Endothelial cell of umbilical vein (primary cell): Measurements from ENCODE around the gene HES1. TPM values are rescaled to one million over a fixed set of nuclear protein-coding genes. Genes with fewer than 3 reads are reported as not detected.

ENCODE experiments used
- BruUV-seq: library from RNA; stranded (reverse); fragments of 400-500 nt; replicated peaks from 2 replicates; lab custom pipeline; 2021; lab: Mats Ljungman, UMichigan
- CTCF ChIA-PET: fragments of 300-600, 350-600 bp; sonication (Branson Sonifier 250); formaldehyde crosslinking; loops from one replicate; lab custom pipeline; 2021; ENCODE audit warnings: antibody characterized with exemption, inconsistent platforms; lab: Charles Lee
- POLR2A ChIA-PET: fragments of 300-600, 350-600 bp; sonication (Branson Sonifier 250); formaldehyde crosslinking; loops from one replicate; lab custom pipeline; 2021; ENCODE audit warnings: antibody characterized with exemption, inconsistent platforms; lab: Charles Lee
- DNase-seq: peaks from one replicate; pipeline ENCODE4 v3.0.0-alpha.2; 2011; ENCODE audit warnings: low read depth, low spot score
- FAIRE-seq: peaks from 2 replicates; lab custom pipeline; 2011; peaks lifted over from hg19 to GRCh38; lab: Jason Lieb, UNC
- H2AFZ ChIP-seq: 2 replicates; pipeline ENCODE4 v1.6.0; 2012; ENCODE audit warnings: low read depth, low read length, control low read depth, inconsistent platforms
- H3K27ac ChIP-seq: 2 replicates; pipeline ENCODE4 v1.5.1; 2011; ENCODE audit warnings: low read depth, mild to moderate bottlenecking, control low read depth, low read length, moderate library complexity; ENCODE audit not compliant: insufficient read depth
- H3K27me3 ChIP-seq, 2 experiments: 2 replicates each; pipeline versions ENCODE4 v1.6.0 to v1.6.1; 2011; ENCODE audit warnings: low read length in 2 of 2, mixed read lengths in 1 of 2; ENCODE audit not compliant: control insufficient read depth in 2 of 2, insufficient read depth in 2 of 2
- H3K36me3 ChIP-seq, 2 experiments: 2 replicates in 1 of 2; 3 replicates in 1 of 2; pipeline ENCODE4 v1.5.1; 2011; ENCODE audit warnings: low read length in 2 of 2, mild to moderate bottlenecking in 1 of 2, moderate library complexity in 1 of 2; ENCODE audit not compliant: control insufficient read depth in 2 of 2, insufficient read depth in 2 of 2; ENCODE audit errors: extremely low read depth in 1 of 2
- H3K4me1 ChIP-seq: 3 replicates; pipeline ENCODE4 v1.5.1; 2011; ENCODE audit warnings: mild to moderate bottlenecking, low read length; ENCODE audit not compliant: control insufficient read depth, insufficient read depth; ENCODE audit errors: extremely low read depth
- H3K4me2 ChIP-seq: 2 replicates; pipeline ENCODE4 v1.6.1; 2011; ENCODE audit warnings: low read length, control low read depth, mixed read lengths; ENCODE audit not compliant: insufficient read depth
- H3K4me3 ChIP-seq, 3 experiments: fragments of 200-600 bp in 1 of 3; sonication (generic), shearing (Covaris generic) in 1 of 3; replicated peaks in 1 of 3; 2 replicates each; pipeline ENCODE4 v1.5.1; 2011 to 2016; ENCODE audit warnings: control low read depth in 3 of 3, low read length in 3 of 3, mild to moderate bottlenecking in 2 of 3, inconsistent platforms in 1 of 3, low read depth in 1 of 3, moderate library complexity in 1 of 3; ENCODE audit not compliant: insufficient read depth in 1 of 3
- H3K79me2 ChIP-seq: 2 replicates; pipeline ENCODE4 v1.6.0; 2012; ENCODE audit warnings: low read length, inconsistent platforms; ENCODE audit not compliant: control insufficient read depth, insufficient read depth
- H3K9ac ChIP-seq: replicated peaks from 2 replicates; pipeline ENCODE3; 2011; ENCODE audit warnings: low read length, control low read depth; ENCODE audit not compliant: insufficient read depth; ENCODE audit errors: extremely low read depth
- H3K9me1 ChIP-seq: replicated peaks from 3 replicates; pipeline ENCODE4 v1.6.0; 2011; ENCODE audit warnings: mild to moderate bottlenecking, low read length; ENCODE audit not compliant: control insufficient read depth, insufficient read depth; ENCODE audit errors: extremely low read depth
- H3K9me3 ChIP-seq: replicated peaks from 2 replicates; pipeline ENCODE4 v1.5.1; 2012; ENCODE audit warnings: low read length, inconsistent platforms; ENCODE audit not compliant: control insufficient read depth, insufficient read depth
- H4K20me1 ChIP-seq: replicated peaks from 2 replicates; pipeline ENCODE3; 2011; ENCODE audit warnings: mild to moderate bottlenecking, low read length; ENCODE audit not compliant: control insufficient read depth, insufficient read depth; ENCODE audit errors: extremely low read depth
- EZH2 ChIP-seq: IDR thresholded peaks from 2 replicates; pipeline ENCODE4 v1.6.1; 2012; ENCODE audit warnings: borderline replicate concordance, low read depth, mild to moderate bottlenecking, moderate library complexity, low read length, inconsistent platforms; ENCODE audit not compliant: severe bottlenecking
- GATA2 ChIP-seq: IDR thresholded peaks from 2 replicates; pipeline ENCODE4 v1.7.0; 2011; ENCODE audit warnings: low read depth, mild to moderate bottlenecking, moderate library complexity, mixed read lengths, low read length; ENCODE audit not compliant: insufficient read length, insufficient read depth
- JUN ChIP-seq: IDR thresholded peaks from 2 replicates; pipeline ENCODE4 v1.6.1; 2011; ENCODE audit warnings: borderline replicate concordance, low read depth; ENCODE audit not compliant: insufficient read length, insufficient read depth
- MYC ChIP-seq: IDR thresholded peaks from one replicate; pipeline ENCODE4 v1.6.1; 2011; ENCODE audit warnings: mild to moderate bottlenecking, low read depth, low read length
- POLR2A ChIP-seq: IDR thresholded peaks from 2 replicates; pipeline ENCODE4 v1.6.1; 2012; ENCODE audit warnings: low read depth, mild to moderate bottlenecking, control low read depth, low read length
- dilution Hi-C: fragments of 300-500 bp; cut with MboI; formaldehyde crosslinking; loops from one replicate; pipeline ENCODE4 v1.15.0; 2019; ENCODE audit warnings: low sequenced_read_pairs; ENCODE audit not compliant: extremely low pct_ligation_motif_present
- intact Hi-C: fragments of 100-400 bp; cut with micrococcal nuclease; formaldehyde crosslinking; loops from one replicate; pipeline ENCODE4 v1.10.0; 2022
- polyA plus RNA-seq, 4 experiments: library from polyadenylated mRNA; depleted of rRNA in 3 of 4; stranded (reverse) in 3 of 4; unstranded in 1 of 4; fragments of >200 nt; gene quantifications; 2 replicates each; pipeline versions ENCODE4 v1.2.1 to v1.2.3, GENCODE V29; 2011 to 2012; ENCODE audit warnings: missing spikeins in 1 of 4
- total RNA-seq: library from RNA; stranded (reverse); gene quantifications from 2 replicates; pipeline ENCODE4 v1.2.3, GENCODE V29; 2021
- TF ChIP-seq, protein P1 (sequence below): IDR thresholded peaks from 2 replicates; pipeline ENCODE4 v1.6.1; 2011; ENCODE audit not compliant: insufficient read depth, insufficient read length
- TF ChIP-seq, protein P2 (sequence below), 2 donors: IDR thresholded peaks; 1 replicate in 1 of 2; 2 replicates in 1 of 2; pipeline ENCODE4 v1.5.1; 2011; ENCODE audit warnings: low read length in 2 of 2, mild to moderate bottlenecking in 2 of 2, moderate library complexity in 2 of 2, control low read depth in 1 of 2, inconsistent platforms in 1 of 2, low read depth in 1 of 2; ENCODE audit not compliant: insufficient read depth in 1 of 2; ENCODE audit errors: extremely low read depth in 1 of 2

Gene HES1
- total and polyA plus RNA-seq, 2 donors (not counting 3 experiments of a cell fraction or from before 2014, with no cell fraction given), result 42.0 to 210 TPM

DNA sequence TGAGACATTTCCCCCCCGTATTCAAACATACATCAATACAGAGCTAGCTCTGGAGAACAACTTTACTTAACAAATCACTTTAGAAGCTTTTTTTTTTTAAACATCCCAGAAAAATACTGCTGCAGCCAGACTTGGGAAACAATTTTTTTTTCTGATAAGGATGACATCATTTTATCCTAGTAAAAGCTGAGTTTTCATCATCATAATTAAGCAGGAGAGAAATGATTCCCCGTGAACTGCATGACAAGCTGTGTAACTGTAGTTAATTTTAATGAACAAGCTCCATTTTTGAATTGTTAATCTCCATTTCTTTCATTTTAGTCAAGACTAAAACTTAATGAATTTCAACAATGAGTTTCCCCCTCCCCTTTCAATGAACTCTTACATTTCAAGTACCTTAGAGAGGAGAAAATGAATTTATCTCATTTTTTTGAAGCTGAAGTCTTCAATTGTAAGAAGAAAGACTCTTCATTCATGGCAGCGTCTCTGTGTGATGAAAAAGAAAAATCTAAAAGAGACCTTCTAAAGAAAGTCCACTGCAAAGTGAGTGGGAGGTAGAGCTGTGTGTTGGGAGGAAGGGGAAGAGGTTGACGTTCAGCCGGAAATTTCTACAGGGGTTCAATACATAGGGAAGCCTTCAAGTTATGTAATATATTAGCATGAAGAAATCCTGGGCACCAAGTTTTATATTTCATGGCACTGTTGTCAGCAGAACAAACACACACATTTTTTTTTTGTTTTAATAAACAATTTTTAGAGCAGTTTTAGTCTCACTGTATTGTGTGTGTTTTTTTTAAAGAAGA, 31.7 kb downstream of the HES1 start:
- Histone ChIP-seq H3K4me1 (peaks cover 11% of the 10 kb centered on the region), H3K4me2 (no peak overlapping the region), H3K9me3 (no peaks in the 10 kb centered on the region), H3K9me1 (no peaks in the 10 kb centered on the region), H3K27ac (no peak overlapping the region), H4K20me1 (no peaks in the 10 kb centered on the region), H2AFZ (no peak overlapping the region), H3K36me3 (no peaks in the 10 kb centered on the region), H3K27me3 (peaks cover 8 to 20% of the 10 kb centered on the region in 2 experiments), H3K4me3 (no peak overlapping the region), H3K9ac (no peak overlapping the region), H3K79me2 (no peaks in the 10 kb centered on the region)
- FAIRE-seq (peak; percentile 4), DNase-seq (no peak)
- TF ChIP-seq POLR2A (no peak), JUN (peak; percentile 8), MYC (no peak)
- TF ChIP-seq, protein P1, sequence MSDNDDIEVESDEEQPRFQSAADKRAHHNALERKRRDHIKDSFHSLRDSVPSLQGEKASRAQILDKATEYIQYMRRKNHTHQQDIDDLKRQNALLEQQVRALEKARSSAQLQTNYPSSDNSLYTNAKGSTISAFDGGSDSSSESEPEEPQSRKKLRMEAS, result no peak
- intact Hi-C loops (no loop called here), dilution Hi-C loops (no loop called here)
- ChIA-PET CTCF (interaction anchor here (0.9 to 2.6 kb wide), 12 partner anchors 9 to 502 kb away, joined by 3 to 11 read pairs (median 4); no protein-coding TSS in a partner anchor), POLR2A (interaction anchor here (0.7 kb wide), 1 partner anchor 10 kb away, joined by 4 read pairs; no protein-coding TSS in a partner anchor)
- no TSS peak for BruUV-seq

DNA sequence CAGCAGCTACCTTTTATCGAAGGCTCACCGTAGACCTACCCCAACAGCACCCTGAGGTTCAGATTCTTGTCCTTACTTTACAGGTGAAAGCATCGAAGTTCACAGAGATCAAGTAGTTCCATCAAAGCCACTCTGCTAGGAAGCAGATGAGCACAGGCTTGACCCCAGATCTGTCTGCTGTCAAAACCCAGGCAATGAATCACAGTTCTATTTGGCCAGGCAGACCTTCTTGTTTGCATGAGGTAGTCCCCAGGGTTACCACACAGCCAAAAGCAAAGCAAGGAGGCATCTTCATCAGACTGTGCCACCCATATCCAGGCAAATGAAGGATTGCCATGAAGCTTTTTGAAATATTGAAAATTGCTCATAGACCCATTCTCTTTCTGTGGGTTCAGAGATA, 33.0 kb downstream of the HES1 start:
- Histone ChIP-seq H3K9me1 (no peaks in the 10 kb centered on the region), H3K27ac (no peak overlapping the region), H3K9ac (no peak overlapping the region), H3K79me2 (no peaks in the 10 kb centered on the region), H2AFZ (no peak overlapping the region), H3K27me3 (peaks cover 5 to 12% of the 10 kb centered on the region in 2 experiments), H3K36me3 (no peaks in the 10 kb centered on the region), H3K9me3 (no peaks in the 10 kb centered on the region), H3K4me1 (peaks cover 11% of the 10 kb centered on the region), H3K4me2 (no peak overlapping the region), H3K4me3 (no peak overlapping the region), H4K20me1 (no peaks in the 10 kb centered on the region)
- DNase-seq, result no peak
- dilution Hi-C loops, result no loop called here
- BruUV-seq, result no TSS peak
- CTCF ChIA-PET, result interaction anchor here (1.4 to 2.5 kb wide), 2 partner anchors 10 to 388 kb away, joined by 4 to 9 read pairs; no protein-coding TSS in a partner anchor
- POLR2A ChIA-PET, result no interaction called here
- no peak for FAIRE-seq
- TF ChIP-seq POLR2A, result no peak
- no peak for TF ChIP-seq EZH2
- no peak for TF ChIP-seq MYC
- TF ChIP-seq, protein P1, result no peak
- TF ChIP-seq, protein P2, sequence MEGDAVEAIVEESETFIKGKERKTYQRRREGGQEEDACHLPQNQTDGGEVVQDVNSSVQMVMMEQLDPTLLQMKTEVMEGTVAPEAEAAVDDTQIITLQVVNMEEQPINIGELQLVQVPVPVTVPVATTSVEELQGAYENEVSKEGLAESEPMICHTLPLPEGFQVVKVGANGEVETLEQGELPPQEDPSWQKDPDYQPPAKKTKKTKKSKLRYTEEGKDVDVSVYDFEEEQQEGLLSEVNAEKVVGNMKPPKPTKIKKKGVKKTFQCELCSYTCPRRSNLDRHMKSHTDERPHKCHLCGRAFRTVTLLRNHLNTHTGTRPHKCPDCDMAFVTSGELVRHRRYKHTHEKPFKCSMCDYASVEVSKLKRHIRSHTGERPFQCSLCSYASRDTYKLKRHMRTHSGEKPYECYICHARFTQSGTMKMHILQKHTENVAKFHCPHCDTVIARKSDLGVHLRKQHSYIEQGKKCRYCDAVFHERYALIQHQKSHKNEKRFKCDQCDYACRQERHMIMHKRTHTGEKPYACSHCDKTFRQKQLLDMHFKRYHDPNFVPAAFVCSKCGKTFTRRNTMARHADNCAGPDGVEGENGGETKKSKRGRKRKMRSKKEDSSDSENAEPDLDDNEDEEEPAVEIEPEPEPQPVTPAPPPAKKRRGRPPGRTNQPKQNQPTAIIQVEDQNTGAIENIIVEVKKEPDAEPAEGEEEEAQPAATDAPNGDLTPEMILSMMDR (IDR thresholded peaks at IDR 0.05; ENCODE audit: extremely low read depth in 1 of 2, insufficient read depth in 1 of 2, low read depth in 1 of 2, low read length in 2 of 2), result no peak
- TF ChIP-seq GATA2, result no peak
- TF ChIP-seq JUN, result no peak
- intact Hi-C loops, result no loop called here
